CD14-positive monocyte (primary cell): ENCODE results near the gene TRPV4. TPM values are rescaled to one million over a fixed set of nuclear protein-coding genes. Genes with fewer than 3 reads are reported as not detected.
A peak's percentile ranks its signal among the peaks of the same experiment; 100 is the strongest.

Experiments used
- DNase-seq, 3 donors: peaks; one replicate each; pipeline ENCODE4 v3.0.0-alpha.2; 2011 to 2022
- H2AFZ ChIP-seq: 2 replicates; pipeline ENCODE4 v1.6.0; 2012; ENCODE audit warnings: mild to moderate bottlenecking, low read depth, low read length, inconsistent platforms; ENCODE audit not compliant: insufficient read depth, poor library complexity, severe bottlenecking
- H3K27ac ChIP-seq, 2 donors: 1 replicate in 1 of 2; 2 replicates in 1 of 2; pipeline ENCODE4 v1.5.1; 2012 to 2013; ENCODE audit warnings: low read length in 2 of 2, control low read depth in 1 of 2, inconsistent platforms in 1 of 2, low read depth in 1 of 2, mild to moderate bottlenecking in 1 of 2
- H3K27me3 ChIP-seq, 2 donors: one replicate each; pipeline versions ENCODE4 v1.6.0 to v1.6.1; 2011 to 2013; ENCODE audit warnings: low read length in 2 of 2; ENCODE audit not compliant: control insufficient read depth in 2 of 2, insufficient read depth in 2 of 2
- H3K36me3 ChIP-seq, 2 donors: replicated peaks in 1 of 2; 1 replicate in 1 of 2; 2 replicates in 1 of 2; pipeline versions ENCODE4 v1.5.1 to v1.6.1; 2012 to 2013; ENCODE audit warnings: low read length in 2 of 2, control low read depth in 1 of 2, inconsistent platforms in 1 of 2, mild to moderate bottlenecking in 1 of 2; ENCODE audit not compliant: insufficient read depth in 2 of 2, control insufficient read depth in 1 of 2
- H3K4me1 ChIP-seq, 2 donors: 1 replicate in 1 of 2; 2 replicates in 1 of 2; pipeline versions ENCODE4 v1.5.1 to v1.6.1; 2012 to 2013; ENCODE audit warnings: low read length in 2 of 2, control low read depth in 1 of 2, inconsistent platforms in 1 of 2, mild to moderate bottlenecking in 1 of 2, moderate library complexity in 1 of 2; ENCODE audit not compliant: insufficient read depth in 2 of 2, control insufficient read depth in 1 of 2
- H3K4me2 ChIP-seq: replicated peaks from 2 replicates; pipeline ENCODE3; 2012; ENCODE audit warnings: low read length, moderate library complexity, mild to moderate bottlenecking; ENCODE audit not compliant: poor library complexity, severe bottlenecking; ENCODE audit errors: extremely low read depth
- H3K4me3 ChIP-seq, 3 experiments: fragments of 200-600 bp in 1 of 3; sonication (generic) in 1 of 3; replicated peaks in 1 of 3; 1 replicate in 2 of 3; 2 replicates in 1 of 3; pipeline ENCODE4 v1.5.1; 2011 to 2013; ENCODE audit warnings: low read length in 3 of 3, mild to moderate bottlenecking in 3 of 3, control low read depth in 2 of 3, low read depth in 2 of 3, inconsistent platforms in 1 of 3, moderate library complexity in 1 of 3
- H3K79me2 ChIP-seq: 2 replicates; pipeline ENCODE4 v1.6.0; 2012; ENCODE audit warnings: mild to moderate bottlenecking, control low read depth, inconsistent platforms, low read length, moderate library complexity; ENCODE audit not compliant: insufficient read depth
- H3K9ac ChIP-seq: 2 replicates; pipeline ENCODE4 v1.6.0; 2017; ENCODE audit warnings: low read length, mild to moderate bottlenecking; ENCODE audit not compliant: insufficient read depth, poor library complexity, severe bottlenecking
- H3K9me3 ChIP-seq, 2 donors: replicated peaks in 1 of 2; 1 replicate in 1 of 2; 2 replicates in 1 of 2; pipeline versions ENCODE4 v1.5.1 to v1.6.1; 2012 to 2013; ENCODE audit warnings: low read length in 2 of 2, control low read depth in 1 of 2; ENCODE audit not compliant: control insufficient read depth in 1 of 2, insufficient read depth in 1 of 2
- H4K20me1 ChIP-seq: 2 replicates; pipeline ENCODE4 v1.6.0; 2012; ENCODE audit warnings: mild to moderate bottlenecking, low read length, control low read depth, moderate library complexity; ENCODE audit not compliant: insufficient read depth
- H3K27ac Mint-ChIP-seq, 7 donors: one replicate each; pipeline ENCODE4 v1.8.0; 2020; ENCODE audit warnings: mild to moderate bottlenecking in 7 of 7, mixed read lengths in 7 of 7, moderate library complexity in 6 of 7, inconsistent platforms in 2 of 7
- H3K27me3 Mint-ChIP-seq, 3 donors: one replicate each; pipeline ENCODE4 v1.8.0; 2021 to 2022; ENCODE audit warnings: low read depth in 3 of 3, mild to moderate bottlenecking in 3 of 3, mixed read lengths in 3 of 3, moderate library complexity in 3 of 3, inconsistent platforms in 1 of 3
- H3K36me3 Mint-ChIP-seq, 2 donors: one replicate each; pipeline ENCODE4 v1.8.0; 2020; ENCODE audit warnings: mixed read lengths in 2 of 2, inconsistent platforms in 1 of 2, mild to moderate bottlenecking in 1 of 2
- H3K4me1 Mint-ChIP-seq: one replicate; pipeline ENCODE4 v1.8.0; 2020; ENCODE audit warnings: mild to moderate bottlenecking, mixed read lengths
- H3K4me3 Mint-ChIP-seq, 2 donors: one replicate each; pipeline ENCODE4 v1.8.0; 2020; ENCODE audit warnings: mild to moderate bottlenecking in 2 of 2, mixed read lengths in 2 of 2, moderate library complexity in 1 of 2
- H3K9me3 Mint-ChIP-seq, 7 donors: one replicate each; pipeline ENCODE4 v1.8.0; 2020 to 2022; ENCODE audit warnings: mixed read lengths in 7 of 7, mild to moderate bottlenecking in 6 of 7, moderate library complexity in 6 of 7, inconsistent platforms in 2 of 7
- WGBS: methylation state at CpG from one replicate; pipeline ENCODE4 v1.1.5; 2013; ENCODE audit warnings: missing lambda C conversion rate; ENCODE audit not compliant: insufficient coverage; 5-methylcytosine and 5-hydroxymethylcytosine counted together
- intact Hi-C, 2 donors: fragments of 100-400 bp; cut with micrococcal nuclease; formaldehyde crosslinking; loops; one replicate each; pipeline versions ENCODE4 v1.15.0 to v1.15.1; 2023
- polyA plus RNA-seq, 3 donors: library from polyadenylated mRNA; depleted of rRNA in 1 of 3; unstranded in 2 of 3; stranded (reverse) in 1 of 3; fragments of 300-500 nt in 2 of 3; fragments of >200 nt in 1 of 3; fragmentation: Illumina TruSeq in 2 of 3; gene quantifications; 1 replicate in 2 of 3; 2 replicates in 1 of 3; pipeline ENCODE4 v1.2.3, GENCODE V29; 2012 to 2021
- TF ChIP-seq, protein P1 (sequence below): fragments of 200-600 bp; IDR thresholded peaks from one replicate; pipeline ENCODE4 v1.8.0; 2022; ENCODE audit warnings: antibody characterized with exemption, mild to moderate bottlenecking

The TRPV4 gene
- polyA plus RNA-seq, 3 donors, result 0.64 to 3.1 (median 2.0) TPM

DNA sequence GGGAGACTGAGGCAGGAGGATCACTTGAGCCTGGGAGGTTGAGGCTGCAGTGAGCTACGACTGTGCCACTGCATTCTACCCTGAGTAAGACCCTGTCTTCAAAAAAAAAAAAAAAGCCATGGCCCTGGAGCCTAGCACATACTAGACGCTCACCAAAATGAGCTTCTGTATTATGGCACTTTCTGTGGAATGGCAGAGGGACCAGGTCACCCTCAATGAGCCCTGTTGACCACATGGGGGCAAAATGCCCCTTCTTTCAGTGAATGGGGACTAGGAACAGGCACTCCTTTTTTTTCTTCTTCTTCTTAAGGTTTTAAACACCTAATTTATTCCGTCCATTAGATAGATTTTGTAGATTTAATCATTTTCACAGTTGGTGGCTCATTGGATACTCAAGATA, 69.1 kb downstream of the TRPV4 start:
- no peak for DNase-seq
- Mint-ChIP-seq H3K36me3 (peaks cover 0 to 9% of the 10 kb centered on the region in 2 donors), H3K4me1 (peaks cover 22% of the 10 kb centered on the region), H3K27me3 (peaks cover 4 to 7% (median 6%) of the 10 kb centered on the region in 3 donors), H3K4me3 (no peak overlapping the region), H3K27ac (no peak overlapping the region), H3K9me3 (peaks cover 5 to 16% (median 12%) of the 10 kb centered on the region in 7 donors)
- peaks cover 9 to 15% of the 10 kb centered on the region in 2 donors for H3K9me3 ChIP-seq
- H3K9ac ChIP-seq, result no peak overlapping the region
- no peak overlapping the region for H2AFZ ChIP-seq
- H3K4me1 ChIP-seq, result peaks cover 2 to 20% of the 10 kb centered on the region in 2 donors
- no CpG with 5 or more reads among the region's 3 CpGs for WGBS
- no peaks in the 10 kb centered on the region for H3K79me2 ChIP-seq
- intact Hi-C loops, result no loop called here
- no peak overlapping the region for H3K4me3 ChIP-seq
- H3K27me3 ChIP-seq, result no peaks in the 10 kb centered on the region
- H3K36me3 ChIP-seq, result no peaks in the 10 kb centered on the region
- no peak overlapping the region for H3K4me2 ChIP-seq
- no peak overlapping the region for H3K27ac ChIP-seq
- no peaks in the 10 kb centered on the region for H4K20me1 ChIP-seq
- TF ChIP-seq, protein P1, sequence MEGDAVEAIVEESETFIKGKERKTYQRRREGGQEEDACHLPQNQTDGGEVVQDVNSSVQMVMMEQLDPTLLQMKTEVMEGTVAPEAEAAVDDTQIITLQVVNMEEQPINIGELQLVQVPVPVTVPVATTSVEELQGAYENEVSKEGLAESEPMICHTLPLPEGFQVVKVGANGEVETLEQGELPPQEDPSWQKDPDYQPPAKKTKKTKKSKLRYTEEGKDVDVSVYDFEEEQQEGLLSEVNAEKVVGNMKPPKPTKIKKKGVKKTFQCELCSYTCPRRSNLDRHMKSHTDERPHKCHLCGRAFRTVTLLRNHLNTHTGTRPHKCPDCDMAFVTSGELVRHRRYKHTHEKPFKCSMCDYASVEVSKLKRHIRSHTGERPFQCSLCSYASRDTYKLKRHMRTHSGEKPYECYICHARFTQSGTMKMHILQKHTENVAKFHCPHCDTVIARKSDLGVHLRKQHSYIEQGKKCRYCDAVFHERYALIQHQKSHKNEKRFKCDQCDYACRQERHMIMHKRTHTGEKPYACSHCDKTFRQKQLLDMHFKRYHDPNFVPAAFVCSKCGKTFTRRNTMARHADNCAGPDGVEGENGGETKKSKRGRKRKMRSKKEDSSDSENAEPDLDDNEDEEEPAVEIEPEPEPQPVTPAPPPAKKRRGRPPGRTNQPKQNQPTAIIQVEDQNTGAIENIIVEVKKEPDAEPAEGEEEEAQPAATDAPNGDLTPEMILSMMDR, result no peak

DNA sequence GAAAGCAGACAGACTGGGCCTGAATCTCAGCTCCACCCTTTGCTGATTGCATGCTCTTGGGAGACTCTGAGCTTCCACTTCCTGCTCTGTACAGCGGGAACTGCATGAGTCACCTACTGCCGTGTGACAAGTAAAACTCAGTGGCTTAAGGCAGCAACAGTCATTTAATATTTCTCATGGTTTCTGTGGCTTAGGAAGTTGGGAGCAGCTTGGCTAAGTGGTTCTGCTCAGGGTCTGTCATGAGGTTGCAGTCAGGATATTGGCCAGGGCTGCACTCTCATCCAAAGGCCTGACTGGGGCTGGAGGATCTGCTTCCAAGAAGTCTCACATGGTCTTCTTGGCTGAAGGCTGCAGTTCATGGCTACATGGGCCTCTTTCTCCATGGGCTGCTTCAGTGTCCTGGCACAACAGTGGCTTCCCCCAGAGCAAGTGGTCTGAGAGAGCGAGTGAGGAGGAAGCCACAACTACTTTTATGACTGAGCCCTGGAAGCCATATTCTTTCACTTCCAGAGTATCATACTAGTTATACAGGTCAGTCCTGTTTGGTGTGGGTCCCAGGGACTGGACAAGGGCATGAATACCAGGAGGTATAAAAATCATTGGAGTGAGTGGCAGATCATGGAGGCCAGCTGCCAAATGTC, 69.9 kb downstream of the TRPV4 start:
- Mint-ChIP-seq H3K9me3 (peaks cover 5 to 16% (median 12%) of the 10 kb centered on the region in 7 donors), H3K27me3 (peaks cover 4 to 7% (median 6%) of the 10 kb centered on the region in 3 donors)
- 0% methylated on average over 2 of the region's 3 CpGs for WGBS

More for the DNA sequence above, 69.9 kb downstream of the TRPV4 start:
- H3K4me1 ChIP-seq, result peaks cover 2 to 20% of the 10 kb centered on the region in 2 donors
- DNase-seq, result peak; percentile 71 to 86 (median 80)
- TF ChIP-seq, protein P1, result no peak
- H3K36me3 ChIP-seq, result no peaks in the 10 kb centered on the region
- H3K9ac ChIP-seq, result no peak overlapping the region
- intact Hi-C loops, result no loop called here
- no peaks in the 10 kb centered on the region for H4K20me1 ChIP-seq
- peak overlapping the region; percentile 15 to 52 for H3K27ac ChIP-seq
- no peak overlapping the region for H3K4me3 ChIP-seq
- peaks cover 9 to 15% of the 10 kb centered on the region in 2 donors for H3K9me3 ChIP-seq
- no peak overlapping the region for H3K4me3 Mint-ChIP-seq
- no peaks in the 10 kb centered on the region for H3K27me3 ChIP-seq
- no peaks in the 10 kb centered on the region for H3K79me2 ChIP-seq
- peak overlapping the region; percentile 52 to 89 (median 65) for H3K27ac Mint-ChIP-seq
- peak overlapping the region; percentile 40 for H2AFZ ChIP-seq
- peaks cover 0 to 9% of the 10 kb centered on the region in 2 donors for H3K36me3 Mint-ChIP-seq
- H3K4me2 ChIP-seq, result no peak overlapping the region
- peaks cover 22% of the 10 kb centered on the region for H3K4me1 Mint-ChIP-seq
